GM19035 (cell line): ENCODE data around the gene PIGBOS1.
"Not testable (repeated sequence)": the region's sequence is repeated elsewhere in the genome, so short reads cannot be mapped to it uniquely, and the experiment has no call there.

ENCODE experiments used
- ATAC-seq: cut with Tn5 transposase; IDR thresholded peaks from one replicate; pipeline ENCODE4 v1.9.1; 2021; ENCODE audit not compliant: unreplicated experiment

Gene PIGBOS1

DNA sequence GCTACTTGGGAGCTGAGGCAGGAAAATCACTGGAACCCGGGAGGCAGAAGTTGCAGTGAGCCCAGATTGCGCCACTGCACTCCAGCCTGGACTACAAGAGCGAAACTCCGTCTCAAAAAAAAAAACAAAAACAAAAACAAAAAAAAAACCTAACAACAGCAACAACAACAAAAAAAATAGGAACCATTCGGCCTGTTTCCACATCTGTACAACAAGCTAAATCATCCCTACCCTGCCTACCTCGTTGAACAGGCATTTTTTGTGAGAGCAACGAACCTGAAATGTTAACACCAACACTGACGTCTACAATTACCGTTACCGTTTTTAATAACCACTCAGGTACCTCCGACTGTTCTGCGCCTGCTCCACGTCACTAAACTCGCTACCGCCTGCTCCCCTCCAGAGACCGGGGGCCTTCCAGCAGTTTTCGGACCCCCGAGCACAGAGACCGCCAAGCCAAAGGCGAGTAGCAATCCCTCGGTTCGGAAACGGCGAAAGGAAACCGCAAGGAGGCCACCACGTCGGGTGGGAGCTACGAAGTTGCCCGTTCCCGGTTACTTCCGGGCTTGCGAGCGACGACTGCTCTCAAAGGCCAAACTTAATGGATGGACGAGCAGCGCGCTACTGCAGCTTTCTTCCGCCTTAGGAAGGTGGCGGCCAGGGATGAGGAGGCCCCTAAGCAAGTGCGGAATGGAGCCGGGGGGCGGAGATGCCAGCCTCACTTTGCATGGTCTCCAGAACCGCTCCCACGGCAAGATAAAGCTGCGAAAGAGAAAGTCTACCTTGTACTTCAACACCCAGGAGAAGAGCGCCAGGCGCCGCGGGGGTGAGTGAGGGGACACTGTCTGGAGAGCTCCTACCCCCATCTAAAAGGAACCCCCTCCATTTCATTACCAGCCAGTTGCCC, at the start of gene PIGBOS1, which contains the start of gene PIGB:
Gene PIGBOS1 (minus strand): TSS at position 536 of the 907 bp plus-strand sequence. CDS start 1,331 bp downstream, outside the sequence.
Gene PIGB (plus strand): TSS at position 635 of the 907 bp plus-strand sequence. CDS start 29 bp downstream, at position 664.
- peak; percentile 92 for ATAC-seq

DNA sequence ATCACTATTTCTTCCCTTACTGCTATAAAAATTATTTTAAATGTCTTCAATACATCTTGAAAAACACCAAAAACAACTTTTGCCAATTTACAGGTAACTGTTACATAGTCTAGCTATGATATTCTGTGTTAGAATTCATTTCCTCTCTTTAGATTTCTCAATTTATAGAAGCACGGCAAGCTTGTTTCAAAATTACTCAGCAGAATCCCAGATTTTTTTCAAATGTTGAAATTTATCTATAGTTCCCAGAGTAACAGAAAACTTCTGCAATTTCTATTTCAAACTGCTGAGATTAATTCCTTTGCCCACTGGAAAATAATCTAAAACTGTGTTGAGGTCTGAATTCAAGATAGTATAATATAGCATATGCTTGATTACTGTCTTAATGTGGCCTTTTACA, 48.1 kb upstream of the PIGBOS1 start:
- no peak for ATAC-seq

GRCh38 chr15:55362641-55363040, 43.7 kb upstream of the PIGBOS1 start:
- no peak for ATAC-seq

GRCh38 chr15:55361048-55361447, 42.1 kb upstream of the PIGBOS1 start:
- no peak for ATAC-seq

DNA sequence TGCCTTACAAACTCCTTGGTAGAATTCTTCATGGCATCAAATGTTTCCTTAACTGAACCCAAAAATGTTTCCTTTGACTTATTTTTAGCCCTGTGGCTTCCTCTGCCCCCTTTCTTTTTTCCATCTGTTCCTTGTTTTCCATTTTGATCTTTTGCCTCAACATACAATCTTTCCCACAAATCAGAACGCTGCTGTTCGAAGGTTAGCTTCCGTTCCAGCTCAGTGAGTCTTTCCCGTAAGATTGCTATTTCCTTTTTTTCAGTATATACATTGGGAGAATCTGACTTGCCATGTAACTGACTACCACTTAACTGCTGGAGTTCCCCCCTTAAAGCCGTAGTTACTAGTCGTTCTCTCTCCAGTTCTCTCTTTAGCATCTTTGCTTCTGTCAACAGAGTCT, 41.3 kb upstream of the PIGBOS1 start:
- ATAC-seq, result no peak

DNA sequence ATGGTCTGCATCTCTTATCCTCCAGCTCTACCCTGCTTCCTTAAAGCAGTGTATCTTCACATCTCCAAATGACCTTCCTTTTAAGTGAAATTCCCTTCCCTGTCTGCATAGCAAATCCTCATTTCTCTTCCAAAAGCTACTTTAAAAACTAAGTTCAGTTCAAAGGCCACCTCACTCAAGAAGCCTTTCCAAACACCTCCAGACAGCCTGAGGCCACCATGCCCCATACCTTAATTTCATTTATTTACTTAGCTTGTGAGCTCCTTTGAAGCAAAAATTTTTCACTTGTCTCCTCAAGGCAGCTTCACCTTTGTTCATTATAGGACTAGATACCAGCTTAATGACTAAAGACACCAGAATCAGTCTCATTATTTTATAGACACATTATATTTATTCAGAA, 39.5 kb upstream of the PIGBOS1 start:
- no peak for ATAC-seq

DNA sequence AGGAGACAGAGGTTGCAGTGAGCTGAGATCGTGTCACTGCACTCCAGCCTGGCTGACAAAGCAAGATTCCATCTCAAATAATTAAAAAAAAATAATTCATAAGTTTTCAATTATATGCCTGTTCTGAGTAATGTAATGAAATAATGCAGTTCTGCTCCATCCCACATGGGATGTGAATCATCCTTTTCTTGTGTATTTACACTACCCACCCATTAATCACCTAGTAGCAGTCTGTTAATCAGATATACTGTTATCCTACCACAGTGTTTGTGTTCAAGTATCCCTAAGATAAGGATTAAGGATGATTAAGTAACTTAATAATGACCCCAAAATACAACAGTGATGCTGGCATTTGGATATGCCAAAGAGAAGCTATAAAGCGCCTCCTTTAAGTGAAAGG, 38.9 kb upstream of the PIGBOS1 start:
- ATAC-seq, result no peak

DNA sequence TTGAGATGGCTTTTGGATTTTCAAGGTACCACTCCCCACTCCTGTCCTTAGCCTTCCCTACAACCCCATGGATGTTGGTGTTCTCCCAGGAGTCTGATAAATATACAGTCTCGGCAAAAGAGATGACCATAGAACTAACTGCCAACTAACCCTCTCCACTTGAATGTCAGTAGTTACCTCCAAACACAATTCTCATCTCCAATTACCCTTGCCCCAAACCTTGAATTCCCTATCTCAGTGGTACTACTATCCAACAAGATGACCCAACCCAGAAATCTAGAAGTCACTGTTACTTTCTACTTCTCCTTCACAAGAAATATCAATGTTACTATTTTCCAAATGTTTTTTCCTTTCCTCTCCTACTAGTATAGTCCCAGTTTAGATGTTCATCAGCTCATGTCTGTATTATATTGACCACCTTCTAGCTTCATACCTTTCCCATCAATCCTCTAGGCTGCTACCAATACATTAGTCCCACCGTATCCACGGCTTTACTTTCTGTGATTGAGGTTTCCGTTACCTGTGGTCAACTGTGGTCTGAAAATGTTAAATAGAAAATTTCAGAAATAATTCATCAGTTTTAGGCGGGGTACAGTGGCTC, 38.2 kb upstream of the PIGBOS1 start:
- no peak for ATAC-seq

DNA sequence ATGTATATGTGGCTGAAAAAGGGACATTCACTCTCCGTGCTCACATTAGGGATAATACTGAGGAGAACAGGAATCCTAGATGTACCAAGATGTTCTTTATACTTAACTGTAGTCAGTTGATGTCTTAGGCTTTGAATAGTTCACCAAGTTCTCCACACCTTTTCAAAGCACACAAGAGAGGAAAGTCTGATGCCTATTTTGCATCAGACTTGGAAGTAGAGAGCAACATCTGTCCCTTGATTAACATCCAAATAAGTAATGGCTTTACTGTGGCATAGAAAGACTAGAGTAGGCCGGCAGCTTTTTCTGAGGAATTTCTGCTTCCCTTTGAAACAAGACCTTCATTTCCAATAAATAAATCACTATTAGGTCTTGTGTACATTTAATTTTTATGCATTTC, 34.1 kb upstream of the PIGBOS1 start:
- ATAC-seq, result no peak

GRCh38 chr15:55349282-55349681, 30.4 kb upstream of the PIGBOS1 start:
- no peak for ATAC-seq

- no peak for ATAC-seq
Measured at GRCh38 chr15:55348281-55348778, 29.4 kb upstream of the PIGBOS1 start.

DNA sequence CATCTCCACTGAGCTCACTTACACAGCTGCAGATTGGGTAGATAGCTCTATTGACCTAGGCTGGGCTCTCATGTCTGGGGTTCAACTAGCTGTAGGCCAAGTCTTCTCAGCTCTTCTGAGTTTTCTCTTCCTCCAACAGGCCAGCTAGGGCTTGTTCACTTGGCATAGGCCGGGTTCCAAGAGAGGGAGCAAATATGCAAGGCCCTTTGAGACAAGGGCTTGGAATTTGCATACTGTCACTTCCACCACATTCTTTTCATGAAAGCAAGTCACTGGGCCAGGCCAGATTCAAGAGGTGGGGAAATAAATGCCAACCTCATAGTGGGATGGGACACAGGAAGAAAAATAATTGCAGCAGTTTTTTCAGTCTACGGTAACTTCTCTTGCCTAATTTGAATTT, 25.3 kb upstream of the PIGBOS1 start:
- no peak for ATAC-seq

GRCh38 chr15:55343168-55343567, 24.2 kb upstream of the PIGBOS1 start:
- no peak for ATAC-seq

DNA sequence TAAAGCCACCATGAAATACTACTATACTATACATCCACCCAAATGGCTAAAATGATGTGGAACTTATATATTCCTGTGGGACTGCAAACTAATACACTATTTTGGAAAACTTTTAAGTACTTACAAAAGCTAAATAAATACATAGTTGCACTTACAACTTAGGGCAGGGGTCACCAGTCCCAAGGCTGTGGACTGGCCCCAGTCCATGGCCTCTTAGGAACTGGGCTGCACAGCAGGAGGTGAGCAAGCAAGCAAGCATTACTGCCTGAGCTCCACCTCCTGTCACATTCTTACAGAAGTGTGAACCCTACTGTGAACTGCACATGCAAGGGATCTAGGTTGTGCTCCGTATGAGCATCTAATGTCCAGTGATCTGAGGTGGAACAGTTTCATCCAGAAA, 18.2 kb upstream of the PIGBOS1 start:
- ATAC-seq, result no peak

GRCh38 chr15:55334997-55335396, 16.1 kb upstream of the PIGBOS1 start:
- ATAC-seq, result no peak

- ATAC-seq, result no peak
Measured at GRCh38 chr15:55334371-55334770, 15.4 kb upstream of the PIGBOS1 start.

DNA sequence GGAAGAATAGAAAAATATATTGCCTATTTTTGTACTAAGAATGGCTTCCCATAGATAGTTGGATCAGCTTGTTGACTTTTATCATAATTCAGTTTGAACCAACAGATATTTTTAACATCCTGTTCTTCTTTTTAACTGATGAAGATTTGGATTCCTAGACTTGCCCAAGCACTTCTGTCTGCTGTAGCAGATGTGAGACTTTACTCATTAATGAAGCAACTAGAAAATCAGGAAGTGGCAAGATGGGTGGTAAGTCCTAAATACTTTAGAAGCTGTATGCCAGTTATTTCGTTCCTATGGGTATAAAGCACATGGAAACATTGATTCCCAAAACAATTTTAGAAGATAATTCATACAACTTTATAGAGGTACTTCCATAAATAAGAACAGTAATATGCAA, 8.5 kb upstream of the PIGBOS1 start:
- no peak for ATAC-seq

DNA sequence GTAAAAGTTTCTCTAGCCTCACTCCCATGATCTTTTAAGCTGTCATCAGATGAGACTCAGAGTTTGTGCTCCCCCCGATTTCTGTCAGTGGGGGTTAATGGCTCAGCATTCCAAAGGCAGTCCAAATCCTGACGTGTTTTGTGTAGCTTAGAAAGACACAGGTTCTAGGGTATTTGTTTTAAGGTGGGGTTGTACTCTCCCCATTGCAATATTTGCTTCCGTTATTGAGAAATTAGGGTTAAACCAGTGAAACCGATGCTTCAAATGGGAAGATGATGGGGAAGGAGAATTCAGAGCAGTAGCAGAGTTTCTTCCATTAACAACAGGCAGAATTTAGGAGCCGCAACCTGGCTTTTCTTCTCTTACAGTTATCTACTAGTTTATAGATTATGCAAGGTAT, 3.5 kb upstream of the PIGBOS1 start:
- ATAC-seq, result no peak

- ATAC-seq, result no peak
Measured at GRCh38 chr15:55320963-55321362, 2.0 kb upstream of the PIGBOS1 start.

GRCh38 chr15:55320238-55320550, 1.3 kb upstream of the PIGBOS1 start:
- no peak for ATAC-seq

DNA sequence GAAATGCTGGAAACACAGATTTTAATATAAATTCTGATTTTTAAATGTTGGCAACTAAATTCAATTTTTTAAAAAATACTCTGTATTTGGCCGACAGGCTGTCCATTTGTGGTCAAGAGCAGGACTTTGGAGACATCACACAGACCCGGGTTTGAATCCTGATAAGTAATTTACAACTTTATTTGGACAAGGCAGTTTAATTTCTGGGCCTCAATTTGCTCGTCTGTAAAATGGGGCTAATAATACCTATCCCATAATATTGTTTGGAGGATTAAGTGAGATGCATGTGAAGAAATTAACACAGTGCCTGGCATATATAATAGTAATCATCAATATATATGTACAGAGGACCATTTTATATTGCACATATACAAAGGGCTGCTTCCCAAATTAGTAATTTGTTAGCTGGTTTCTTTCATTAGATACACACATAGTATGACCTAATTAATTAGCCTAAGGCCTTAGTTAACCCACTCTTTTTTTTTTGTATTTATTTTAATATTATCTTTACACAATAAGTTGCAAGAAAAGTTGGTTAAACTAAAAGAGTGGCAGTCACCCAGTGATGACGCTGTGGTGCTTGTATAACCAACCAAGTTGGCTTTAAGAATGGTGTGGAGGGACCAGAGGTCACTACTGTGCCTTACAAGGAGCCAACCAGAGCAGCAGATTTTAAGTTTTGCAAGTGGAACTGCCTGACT, 764 bp upstream of the PIGBOS1 start:
- ATAC-seq, result peak; percentile 46

GRCh38 chr15:55302801-55303200, 16.1 kb downstream of the PIGBOS1 start:
- ATAC-seq, result not testable (repeated sequence)
